HG03460 (cell line): ENCODE data around the gene DOK1.

Experiments
- ATAC-seq: cut with Tn5 transposase; IDR thresholded peaks from one replicate; pipeline ENCODE4 v1.9.1; 2021; ENCODE audit not compliant: unreplicated experiment

The DOK1 gene

DNA sequence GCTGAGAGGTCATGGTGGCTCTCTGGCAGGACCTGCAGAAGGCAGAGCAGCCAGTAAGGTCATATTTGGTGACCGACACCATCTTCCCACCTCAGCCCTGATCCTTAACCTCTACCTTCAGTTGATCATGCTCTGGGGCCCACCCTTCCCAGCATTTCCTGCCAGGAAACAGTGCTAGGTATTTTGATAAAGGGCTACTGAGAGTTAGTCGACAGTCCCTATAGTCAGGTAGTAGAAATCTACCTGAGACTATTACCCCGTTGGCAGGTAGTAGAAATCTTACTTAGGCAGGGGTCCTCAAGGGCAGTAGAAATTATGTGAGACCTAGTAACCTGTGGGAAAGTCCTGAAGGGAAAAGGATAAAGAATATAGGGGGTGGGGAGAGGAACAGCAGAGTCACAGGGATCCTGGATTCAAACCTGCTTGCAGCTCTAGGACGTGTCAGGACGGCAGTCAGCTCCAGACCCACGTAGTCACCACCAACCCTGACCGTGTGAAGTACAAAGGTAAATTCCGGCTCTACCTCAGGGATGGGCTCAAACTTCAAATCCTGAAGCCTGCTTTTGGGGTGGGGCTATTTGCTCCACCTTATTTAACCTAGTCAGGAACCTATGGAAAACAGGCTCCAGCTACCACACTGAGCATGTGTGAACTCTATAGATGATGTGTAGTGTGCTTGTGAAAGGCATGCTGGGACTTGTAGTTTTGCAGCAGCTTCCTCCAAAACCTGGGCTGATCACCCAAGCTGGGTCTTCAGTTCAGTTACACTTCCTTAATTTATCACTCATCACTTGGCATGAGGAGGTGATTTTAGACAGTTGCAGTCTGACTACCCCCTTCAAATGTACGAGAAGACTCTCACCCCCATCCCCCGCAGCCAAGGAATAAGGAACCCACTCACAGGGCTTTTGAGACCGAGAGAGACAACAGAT is 28.5 kb upstream of the DOK1 start, which contains the start of gene DQX1:
DQX1 (minus strand) TSS at position 515 of the 932 bp plus-strand sequence; CDS start at position 13, 502 bp downstream.
- ATAC-seq, result no peak

DNA sequence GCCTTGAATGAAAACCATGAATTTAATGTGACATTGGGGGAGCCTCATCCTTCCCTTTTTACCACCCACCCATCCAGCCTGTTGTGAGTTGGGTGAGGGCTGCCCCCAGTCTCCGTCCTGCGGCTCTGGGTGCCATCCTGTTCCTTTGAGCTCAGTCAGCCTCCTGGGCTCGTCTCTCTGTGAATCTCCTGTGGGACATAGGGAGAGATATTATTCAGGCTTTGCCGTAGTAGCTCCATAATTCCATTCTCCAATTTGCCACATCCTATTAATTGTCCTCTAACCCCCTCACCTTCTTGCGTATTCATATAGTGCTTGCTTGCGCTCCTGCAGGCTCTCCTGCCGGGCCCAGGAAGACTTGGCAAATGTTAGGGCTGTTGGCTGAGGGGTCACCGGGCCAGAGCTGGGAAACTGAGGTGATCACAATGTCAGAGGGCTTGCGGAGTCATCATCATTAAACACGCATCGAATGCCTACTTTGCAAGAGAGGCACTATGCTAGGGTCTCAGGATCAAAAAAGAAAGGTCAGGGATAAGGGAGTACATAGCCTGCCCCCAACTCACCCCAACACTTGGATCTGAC is 27.8 kb upstream of the DOK1 start:
- no peak for ATAC-seq

DNA sequence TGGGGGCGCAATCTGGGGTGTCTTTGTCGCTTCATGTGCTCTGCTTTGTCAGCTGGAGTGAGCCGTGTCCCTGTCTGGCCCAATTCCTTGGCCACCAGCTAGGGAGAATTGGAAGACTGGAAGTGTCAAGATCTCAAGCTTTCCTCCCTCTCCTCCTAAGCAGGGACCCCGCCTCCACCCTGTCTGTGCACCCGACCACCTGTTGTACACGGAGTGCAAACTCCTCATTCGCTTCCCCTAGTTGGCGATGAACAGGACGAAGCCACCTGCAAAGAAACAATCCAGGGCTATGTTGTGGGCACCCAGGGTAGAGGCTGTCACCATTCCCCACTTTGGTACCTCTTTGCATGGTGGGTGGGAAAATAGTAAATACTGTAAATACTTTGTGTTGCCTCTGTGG is 26.8 kb upstream of the DOK1 start:
- ATAC-seq, result no peak

- peak; percentile 5 for ATAC-seq
Observed at GRCh38 chr2:74528600-74529356, 25.7 kb upstream of the DOK1 start.

GRCh38 chr2:74529357-74530238 is 24.9 kb upstream of the DOK1 start, which contains the start of the genes AUP1 and HTRA2:
Gene AUP1 (minus strand): TSS chr2:74529706. CDS start chr2:74529629, 77 bp downstream.
Gene HTRA2 (plus strand): TSS chr2:74529933. CDS start chr2:74530007, 74 bp downstream.
- peak; percentile 78 for ATAC-seq

GRCh38 chr2:74530239-74531187 is 24.0 kb upstream of the DOK1 start:
- peak; percentile 36 for ATAC-seq

DNA sequence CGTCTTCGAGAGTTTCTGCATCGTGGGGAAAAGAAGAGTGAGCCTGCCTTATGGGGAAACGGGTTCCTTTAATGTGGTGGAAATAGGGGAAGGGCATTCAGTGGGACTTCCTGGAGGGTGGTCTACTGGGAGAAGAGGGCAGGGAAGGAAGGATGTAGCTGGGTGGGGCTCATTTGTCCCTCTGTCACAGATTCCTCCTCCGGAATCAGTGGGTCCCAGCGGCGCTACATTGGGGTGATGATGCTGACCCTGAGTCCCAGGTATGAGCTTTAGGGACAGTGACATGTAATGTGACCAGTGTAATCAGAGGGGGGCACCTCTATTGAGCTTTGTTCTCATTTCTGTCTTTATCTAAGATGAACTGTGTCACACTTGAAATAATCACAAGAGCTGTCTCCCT is 22.9 kb upstream of the DOK1 start:
- no peak for ATAC-seq

GRCh38 chr2:74532222-74532621 is 22.3 kb upstream of the DOK1 start:
- no peak for ATAC-seq

GRCh38 chr2:74533464-74533863 is 21.1 kb upstream of the DOK1 start:
- ATAC-seq, result no peak

GRCh38 chr2:74534411-74534810 is 20.1 kb upstream of the DOK1 start:
- ATAC-seq, result no peak

GRCh38 chr2:74535440-74535965 is 19.0 kb upstream of the DOK1 start:
- ATAC-seq, result no peak

- ATAC-seq, result no peak
Observed at GRCh38 chr2:74536166-74536950, 18.2 kb upstream of the DOK1 start.

DNA sequence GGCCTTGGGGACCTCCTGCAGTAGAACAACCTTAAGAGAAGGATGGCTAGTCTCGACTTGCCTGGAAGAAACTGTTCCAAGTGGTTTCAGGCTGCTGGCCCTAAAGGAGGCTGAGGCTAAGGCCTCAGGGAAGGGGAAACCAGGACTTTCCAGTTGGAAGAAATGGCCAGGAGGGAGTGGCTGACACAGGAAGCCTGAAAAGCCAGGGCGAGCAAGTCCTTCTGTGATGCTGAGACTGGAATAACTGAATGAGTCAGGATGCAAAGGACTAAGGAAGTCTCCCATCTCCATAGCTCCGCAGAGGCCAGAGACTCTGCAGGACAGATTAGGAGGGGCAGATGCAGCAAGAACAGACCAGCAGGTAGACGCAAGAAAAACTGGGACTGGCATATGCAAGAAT is 17.4 kb upstream of the DOK1 start:
- no peak for ATAC-seq

DNA sequence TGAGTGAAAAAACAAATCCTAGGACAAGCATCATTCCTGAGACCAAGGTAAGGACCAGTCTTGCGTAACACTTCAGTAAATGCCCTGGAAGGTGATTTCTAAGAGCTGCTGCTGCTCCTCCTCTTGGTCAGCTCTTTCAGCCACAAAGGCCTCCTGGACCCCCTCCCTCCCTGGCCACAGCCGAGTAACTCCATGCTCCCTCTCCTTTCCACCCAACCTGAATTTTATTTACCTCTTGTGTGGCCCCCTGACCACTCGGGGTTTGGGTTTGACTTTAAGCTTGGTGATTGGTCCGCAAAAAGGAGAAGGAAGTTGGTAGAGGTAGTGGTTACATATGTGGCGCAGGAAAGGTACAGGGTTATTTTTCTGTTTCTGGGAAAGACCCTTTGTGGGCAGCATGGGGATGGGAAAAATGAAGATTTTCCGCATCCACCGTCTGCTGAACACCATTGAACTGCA is 15.6 kb upstream of the DOK1 start:
- no peak for ATAC-seq

DNA sequence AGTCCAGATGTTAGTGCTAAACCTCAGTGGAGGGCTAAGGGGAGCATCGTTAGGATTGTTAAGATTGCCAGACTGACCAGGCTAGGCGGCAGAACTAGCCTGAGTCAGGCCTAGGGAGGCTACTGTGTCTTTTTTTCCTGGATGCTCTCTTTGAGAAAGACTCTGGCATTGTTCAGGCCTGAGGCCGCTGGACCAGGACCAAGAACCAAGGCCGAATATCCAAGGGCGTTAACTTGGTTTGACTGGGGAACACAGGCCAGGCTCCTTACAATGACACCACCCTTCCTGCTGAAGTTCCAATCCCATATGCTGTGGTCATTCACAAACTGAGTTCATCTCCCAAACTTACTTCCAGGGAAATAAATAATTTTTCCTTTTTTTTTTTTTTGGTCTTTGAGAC is 14.2 kb upstream of the DOK1 start:
- ATAC-seq, result no peak

DNA sequence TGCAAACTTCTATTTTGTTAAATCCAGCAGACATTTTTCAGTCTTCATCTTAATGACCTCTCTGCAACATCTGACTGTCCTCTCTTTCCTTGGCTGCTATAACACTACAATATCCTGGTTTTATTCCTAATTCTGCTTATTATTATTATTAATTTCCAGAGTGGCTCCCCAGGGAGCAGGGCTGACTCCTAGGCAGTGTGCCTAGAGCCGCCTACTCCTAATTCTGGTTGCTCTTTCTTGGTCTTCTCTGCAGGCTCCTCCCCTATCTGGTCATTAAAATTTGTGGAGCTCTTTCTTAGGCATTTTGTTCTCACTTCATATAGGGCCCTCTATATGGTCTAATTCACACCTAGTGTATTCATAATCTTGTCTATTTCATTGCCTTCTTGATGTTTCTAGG is 11.5 kb upstream of the DOK1 start:
- no peak for ATAC-seq

DNA sequence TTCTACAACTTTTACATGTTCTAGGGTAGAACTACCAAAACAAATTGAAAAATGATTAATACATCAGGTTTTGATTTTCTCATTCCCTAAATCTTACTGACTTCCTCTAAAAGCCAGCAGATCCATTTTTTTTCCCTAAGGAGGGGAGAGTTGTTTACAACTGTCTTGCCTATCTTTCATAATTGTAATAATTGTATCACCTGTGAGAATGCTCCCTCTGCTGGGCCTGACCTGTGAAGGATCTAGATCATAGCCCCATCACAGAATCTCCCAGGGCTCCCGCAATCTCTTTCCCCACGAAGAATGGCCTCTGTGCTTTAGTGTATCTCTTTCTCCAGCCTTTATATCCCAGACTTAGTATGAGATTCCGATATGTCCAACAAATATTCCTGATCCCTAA is 9.9 kb upstream of the DOK1 start:
- no peak for ATAC-seq

- ATAC-seq, result no peak
Observed at GRCh38 chr2:74546004-74546403, 8.5 kb upstream of the DOK1 start.
